Panc1 (cell line): Measurements from ENCODE around the gene THSD7A. TPM values are rescaled to one million over a fixed set of nuclear protein-coding genes. Genes with fewer than 3 reads are reported as not detected.

ENCODE experiments used
- ATAC-seq: fragments of 200-7000 bp; cut with Tn5 transposase; 2 replicates; pipeline ENCODE4 v1.9.1; 2020; ENCODE audit warnings: mild to moderate bottlenecking, moderate library complexity
- BruUV-seq: library from RNA; stranded (reverse); fragments of 400-500 nt; replicated peaks from 2 replicates; lab custom pipeline; 2021; lab: Mats Ljungman, UMichigan
- CTCF ChIA-PET: fragments of 300-600 bp; sonication (Branson Sonifier 250); formaldehyde crosslinking; loops from one replicate; lab custom pipeline; 2022; ENCODE audit warnings: antibody characterized with exemption; lab: Charles Lee
- POLR2A ChIA-PET: fragments of 300-600 bp; sonication (Branson Sonifier 250); formaldehyde crosslinking; loops from one replicate; lab custom pipeline; 2022; ENCODE audit warnings: antibody characterized with exemption; lab: Charles Lee
- DNase-seq: peaks from one replicate; pipeline ENCODE4 v3.0.0-alpha.2; 2010; ENCODE audit warnings: low read depth, low spot score
- H3K27ac ChIP-seq: 2 replicates; pipeline ENCODE4 v1.5.1; 2011; ENCODE audit warnings: mild to moderate bottlenecking, low read length, inconsistent platforms
- H3K27me3 ChIP-seq: fragments of 200-500 bp; sonication (Bioruptor generic); 2 replicates; pipeline ENCODE4 v1.6.0; 2014; ENCODE audit warnings: low read length, inconsistent platforms; ENCODE audit not compliant: control insufficient read depth, insufficient read depth
- H3K36me3 ChIP-seq: fragments of 200-500 bp; sonication (Bioruptor generic); 2 replicates; pipeline ENCODE4 v1.5.1; 2014; ENCODE audit warnings: inconsistent platforms, mild to moderate bottlenecking, low read length, moderate library complexity; ENCODE audit not compliant: control insufficient read depth, insufficient read depth
- H3K4me1 ChIP-seq: 2 replicates; pipeline ENCODE4 v1.5.1; 2011; ENCODE audit warnings: inconsistent platforms, mild to moderate bottlenecking, low read length, moderate library complexity; ENCODE audit not compliant: control insufficient read depth, insufficient read depth
- H3K4me3 ChIP-seq, 2 experiments: 2 replicates each; pipeline ENCODE4 v1.5.1; 2011 to 2012; ENCODE audit warnings: low read depth in 2 of 2, low read length in 2 of 2, mild to moderate bottlenecking in 2 of 2, inconsistent platforms in 1 of 2, moderate library complexity in 1 of 2
- H3K9me3 ChIP-seq: fragments of 200-500 bp; sonication (Bioruptor generic); 2 replicates; pipeline ENCODE4 v1.5.1; 2014; ENCODE audit warnings: low read depth, mild to moderate bottlenecking, inconsistent platforms, low read length, moderate library complexity; ENCODE audit not compliant: control insufficient read depth, insufficient read depth
- POLR2AphosphoS5 ChIP-seq: IDR thresholded peaks from 2 replicates; pipeline ENCODE4 v1.6.1; 2012; ENCODE audit warnings: mild to moderate bottlenecking, low read depth, low read length, moderate library complexity
- REST ChIP-seq, 2 experiments: IDR thresholded peaks; 2 replicates each; pipeline ENCODE4 v1.6.1; 2011 to 2012; ENCODE audit warnings: low read depth in 2 of 2, control low read depth in 1 of 2, low read length in 1 of 2, mild to moderate bottlenecking in 1 of 2, moderate library complexity in 1 of 2; ENCODE audit not compliant: insufficient read depth in 1 of 2
- SIN3A ChIP-seq: IDR thresholded peaks from 2 replicates; pipeline ENCODE4 v1.6.1; 2012; ENCODE audit warnings: low read depth, mild to moderate bottlenecking, low read length, moderate library complexity, borderline replicate concordance; ENCODE audit not compliant: insufficient read depth
- TCF7L2 ChIP-seq: IDR thresholded peaks from 2 replicates; pipeline ENCODE4 v1.6.1; 2011; ENCODE audit warnings: mild to moderate bottlenecking, low read depth, low read length, inconsistent platforms
- in situ Hi-C: cut with HindIII; loops from 2 replicates; pipeline ENCODE4 v1.10.0; 2016; ENCODE audit warnings: low sequenced_read_pairs, low pct_unique_long_range_greater_than_20kb
- intact Hi-C: fragments of 100-400 bp; cut with micrococcal nuclease; formaldehyde crosslinking; loops from one replicate; pipeline ENCODE4 v1.10.0; 2022; ENCODE audit not compliant: unreplicated experiment
- total RNA-seq: library from RNA; stranded (reverse); gene quantifications from one replicate; pipeline ENCODE4 v1.2.1, GENCODE V29; 2021; ENCODE audit not compliant: unreplicated experiment
- TF ChIP-seq, protein P1 (sequence below): fragments of 450-650 bp; IDR thresholded peaks from 2 replicates; pipeline ENCODE4 v1.5.1; 2017; ENCODE audit warnings: mild to moderate bottlenecking

The THSD7A gene
- total RNA-seq, 1 experiment from 2014 or later: 38.6 TPM

DNA sequence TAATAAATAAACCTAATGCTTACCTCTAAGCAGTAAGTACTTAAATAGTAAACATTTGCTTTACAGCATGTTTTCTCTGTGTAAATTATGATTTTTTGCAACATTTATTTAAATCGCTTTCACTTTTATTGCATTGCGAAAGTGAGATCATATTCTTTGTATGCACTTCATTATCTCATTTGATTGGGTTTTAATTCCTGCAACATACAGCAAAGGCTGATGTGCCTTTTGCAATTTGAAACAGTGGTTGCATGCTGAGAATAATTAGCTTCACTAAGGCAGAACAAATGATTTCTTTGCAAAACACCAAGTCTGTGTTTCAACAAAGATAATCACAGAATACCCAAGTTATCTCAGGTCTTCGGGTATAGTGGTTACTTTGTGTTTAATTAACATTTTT, 16.3 kb upstream of the THSD7A start:
- ATAC-seq: no peak
- no peaks in the 10 kb centered on the region for H3K27me3 ChIP-seq
- H3K36me3 ChIP-seq: no peaks in the 10 kb centered on the region
- no TSS peak for BruUV-seq
- peak overlapping the region; percentile 30; the same call in 1 of the 2 replicates for H3K27ac ChIP-seq
- intact Hi-C loops (no loop called here), in situ Hi-C loops (no loop called here)
- TF ChIP-seq TCF7L2 (no peak), SIN3A (no peak), POLR2AphosphoS5 (no peak), REST (IDR thresholded peaks at IDR 0.05; ENCODE audit: insufficient read depth in 1 of 2, low read depth in 2 of 2, low read length in 1 of 2) (no peak)
- TF ChIP-seq, protein P1, sequence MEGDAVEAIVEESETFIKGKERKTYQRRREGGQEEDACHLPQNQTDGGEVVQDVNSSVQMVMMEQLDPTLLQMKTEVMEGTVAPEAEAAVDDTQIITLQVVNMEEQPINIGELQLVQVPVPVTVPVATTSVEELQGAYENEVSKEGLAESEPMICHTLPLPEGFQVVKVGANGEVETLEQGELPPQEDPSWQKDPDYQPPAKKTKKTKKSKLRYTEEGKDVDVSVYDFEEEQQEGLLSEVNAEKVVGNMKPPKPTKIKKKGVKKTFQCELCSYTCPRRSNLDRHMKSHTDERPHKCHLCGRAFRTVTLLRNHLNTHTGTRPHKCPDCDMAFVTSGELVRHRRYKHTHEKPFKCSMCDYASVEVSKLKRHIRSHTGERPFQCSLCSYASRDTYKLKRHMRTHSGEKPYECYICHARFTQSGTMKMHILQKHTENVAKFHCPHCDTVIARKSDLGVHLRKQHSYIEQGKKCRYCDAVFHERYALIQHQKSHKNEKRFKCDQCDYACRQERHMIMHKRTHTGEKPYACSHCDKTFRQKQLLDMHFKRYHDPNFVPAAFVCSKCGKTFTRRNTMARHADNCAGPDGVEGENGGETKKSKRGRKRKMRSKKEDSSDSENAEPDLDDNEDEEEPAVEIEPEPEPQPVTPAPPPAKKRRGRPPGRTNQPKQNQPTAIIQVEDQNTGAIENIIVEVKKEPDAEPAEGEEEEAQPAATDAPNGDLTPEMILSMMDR: no peak
- CTCF ChIA-PET: no interaction called here
- no peak overlapping the region for H3K4me3 ChIP-seq
- H3K4me1 ChIP-seq: peaks cover 19% of the 10 kb centered on the region; the same call in 1 of the 2 replicates
- no peak for DNase-seq
- POLR2A ChIA-PET: no interaction called here
- H3K9me3 ChIP-seq: peaks cover 17% of the 10 kb centered on the region; the same call in 1 of the 2 replicates

DNA sequence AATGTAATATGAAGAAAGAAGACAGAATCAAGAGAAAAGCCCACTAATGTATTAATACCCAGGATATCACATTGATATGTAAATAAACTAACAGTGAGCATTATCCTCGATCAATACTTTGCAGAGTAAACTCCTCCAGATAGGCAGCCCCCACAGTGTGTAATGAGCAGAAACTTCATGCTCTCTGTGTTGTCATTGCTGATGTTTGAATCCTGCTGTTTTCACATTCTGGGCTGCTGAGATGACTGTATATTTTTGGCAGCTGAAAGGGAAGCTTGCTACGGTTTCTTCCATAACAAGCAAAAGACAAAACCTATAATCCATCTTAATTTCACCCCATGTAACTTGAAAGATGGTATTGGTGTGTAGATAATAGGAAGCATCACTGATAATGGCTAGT, 15.3 kb upstream of the THSD7A start:
- DNase-seq: no peak
- no TSS peak for BruUV-seq
- in situ Hi-C loops: no loop called here
- no peaks in the 10 kb centered on the region for H3K36me3 ChIP-seq
- intact Hi-C loops: no loop called here
- H3K27ac ChIP-seq: peak overlapping the region; percentile 60; the same call in 1 of the 2 replicates
- CTCF ChIA-PET: no interaction called here
- TF ChIP-seq TCF7L2: no peak
- TF ChIP-seq REST (IDR thresholded peaks at IDR 0.05; ENCODE audit: insufficient read depth in 1 of 2, low read depth in 2 of 2, low read length in 1 of 2): no peak
- TF ChIP-seq POLR2AphosphoS5: no peak
- no peak for TF ChIP-seq SIN3A
- TF ChIP-seq, protein P1: no peak
- peak overlapping the region in 1 of 2 experiments; percentile 4; a peak in 1 of 4 replicates for H3K4me3 ChIP-seq
- POLR2A ChIA-PET: no interaction called here
- 0 out of 2 replicates have a peak, but pooled peaks have one; percentile 51 for ATAC-seq
- peaks cover 19% of the 10 kb centered on the region; the same call in 1 of the 2 replicates for H3K4me1 ChIP-seq
- H3K27me3 ChIP-seq: no peaks in the 10 kb centered on the region
- peaks cover 12% of the 10 kb centered on the region; the same call in 1 of the 2 replicates for H3K9me3 ChIP-seq
